ENCODE measurements around the gene BRD7. TPM values are rescaled to one million over a fixed set of nuclear protein-coding genes. Genes with fewer than 3 reads are reported as not detected.

BRD7 gene
- total RNA-seq, 1 experiment from 2014 or later = 122 TPM

GRCh38 chr16:50331570-50331969 lies 37.2 kb downstream of the BRD7 start:
- TF ChIP-seq NFYB (CRISPR knock-in tag; conservative IDR thresholded peaks at IDR 0.05; ENCODE audit: low read depth) (no peak), NR1H2 (CRISPR knock-in tag; IDR thresholded peaks at IDR 0.05) (no peak), ZNF138 (CRISPR knock-in tag; conservative IDR thresholded peaks at IDR 0.05) (no peak), ARID4B (CRISPR knock-in tag; IDR thresholded peaks at IDR 0.05; ENCODE audit: borderline replicate concordance) (no peak)
- peaks cover 34% of the 10 kb centered on the region for H3K36me3 Mint-ChIP-seq
- DNase-seq (ENCODE audit: low spot score) = no peak
- 0 out of 2 replicates have a peak, but pooled peaks cover 3% of the 10 kb centered on the region for H3K9me3 Mint-ChIP-seq
- POLR2A ChIA-PET = no interaction called here
- no peaks in the 10 kb centered on the region for H3K27me3 Mint-ChIP-seq (ENCODE audit: low read depth)
- H3K4me1 Mint-ChIP-seq = no peaks in the 10 kb centered on the region
- no peak for ATAC-seq
- H3K27ac Mint-ChIP-seq = no peak overlapping the region
- CTCF ChIA-PET = no interaction called here
- no peak overlapping the region for H3K4me3 Mint-ChIP-seq

GRCh38 chr16:50329446-50330189 lies 39.2 kb downstream of the BRD7 start:
- no peak for DNase-seq (ENCODE audit: low spot score)
- POLR2A ChIA-PET = no interaction called here
- CTCF ChIA-PET = interaction anchor here (1.6 to 1.9 kb wide), 3 partner anchors 9 to 336 kb away, joined by 4 to 9 read pairs (median 5); no protein-coding TSS in a partner anchor
- H3K36me3 Mint-ChIP-seq = peaks cover 47% of the 10 kb centered on the region
- H3K27me3 Mint-ChIP-seq (ENCODE audit: low read depth) = no peaks in the 10 kb centered on the region
- no peak for ATAC-seq
- no peak overlapping the region for H3K4me3 Mint-ChIP-seq
- no peaks in the 10 kb centered on the region for H3K4me1 Mint-ChIP-seq
- no peak for TF ChIP-seq ATF2 (CRISPR knock-in tag; IDR thresholded peaks at IDR 0.05; ENCODE audit: borderline replicate concordance, low read depth)
- no peak for TF ChIP-seq RELA (CRISPR knock-in tag; IDR thresholded peaks at IDR 0.05; ENCODE audit: borderline replicate concordance)
- no peak for TF ChIP-seq TP53 (CRISPR knock-in tag; IDR thresholded peaks at IDR 0.05)
- no peak for TF ChIP-seq KAT7 (CRISPR knock-in tag; IDR thresholded peaks at IDR 0.05; ENCODE audit: borderline replicate concordance)
- TF ChIP-seq NFYB (CRISPR knock-in tag; conservative IDR thresholded peaks at IDR 0.05; ENCODE audit: low read depth) = no peak
- TF ChIP-seq CREB1 (CRISPR knock-in tag; IDR thresholded peaks at IDR 0.05) = no peak
- no peak for TF ChIP-seq CDX4 (CRISPR knock-in tag; IDR thresholded peaks at IDR 0.05; ENCODE audit: borderline replicate concordance)
- TF ChIP-seq ATF3 (CRISPR knock-in tag; conservative IDR thresholded peaks at IDR 0.05) = no peak
- no peak for TF ChIP-seq ZNF317 (CRISPR knock-in tag; IDR thresholded peaks at IDR 0.05; ENCODE audit: borderline replicate concordance, low read depth)
- no peak for TF ChIP-seq PREB (CRISPR knock-in tag; IDR thresholded peaks at IDR 0.05; ENCODE audit: borderline replicate concordance)
- no peak for TF ChIP-seq SP1 (CRISPR knock-in tag; conservative IDR thresholded peaks at IDR 0.05)
- TF ChIP-seq ZNF425 (CRISPR knock-in tag; conservative IDR thresholded peaks at IDR 0.05) = no peak
- no peak for TF ChIP-seq STAT6 (CRISPR knock-in tag; conservative IDR thresholded peaks at IDR 0.05; ENCODE audit: low read depth)
- no peak for TF ChIP-seq HMGXB4 (CRISPR knock-in tag; IDR thresholded peaks at IDR 0.05)
- no peak for TF ChIP-seq HMGA2 (CRISPR knock-in tag; IDR thresholded peaks at IDR 0.05)
- 0 out of 2 replicates have a peak, but pooled peaks cover 3% of the 10 kb centered on the region for H3K9me3 Mint-ChIP-seq
- no peak overlapping the region for H3K27ac Mint-ChIP-seq
